ENCODE data around the gene SRRM2.
A peak's percentile ranks its signal among the peaks of the same experiment; 100 is the strongest.

Gene SRRM2

GRCh38 chr16:2798723-2799204, 46.3 kb downstream of the SRRM2 start:
- DNase-seq (ENCODE audit: low read depth) = no peak

- no peak for DNase-seq (ENCODE audit: low read depth)
These were observed 46.9 kb downstream of the SRRM2 start for GRCh38 chr16:2799205-2799858.

GRCh38 chr16:2799859-2800226, 47.4 kb downstream of the SRRM2 start:
- no peak for DNase-seq (ENCODE audit: low read depth)

GRCh38 chr16:2803545-2804195, 51.2 kb downstream of the SRRM2 start:
- DNase-seq (ENCODE audit: low read depth) = no peak

GRCh38 chr16:2804728-2805127, 52.3 kb downstream of the SRRM2 start:
- DNase-seq (ENCODE audit: low read depth) = no peak

GRCh38 chr16:2806286-2806685, 53.8 kb downstream of the SRRM2 start:
- DNase-seq (ENCODE audit: low read depth) = no peak

GRCh38 chr16:2808181-2808580, 55.7 kb downstream of the SRRM2 start:
- no peak for DNase-seq (ENCODE audit: low read depth)

GRCh38 chr16:2809149-2809760, 56.8 kb downstream of the SRRM2 start:
- no peak for DNase-seq (ENCODE audit: low read depth)

GRCh38 chr16:2810651-2811050, 58.2 kb downstream of the SRRM2 start:
- DNase-seq (ENCODE audit: low read depth) = no peak

- no peak for DNase-seq (ENCODE audit: low read depth)
These were observed 59.4 kb downstream of the SRRM2 start for GRCh38 chr16:2811703-2812471.

- no peak for DNase-seq (ENCODE audit: low read depth)
These were observed 61.4 kb downstream of the SRRM2 start for GRCh38 chr16:2813771-2814221.

GRCh38 chr16:2814551-2815298, 62.3 kb downstream of the SRRM2 start:
- DNase-seq (ENCODE audit: low read depth) = no peak

- no peak for DNase-seq (ENCODE audit: low read depth)
These were observed 62.9 kb downstream of the SRRM2 start for GRCh38 chr16:2815299-2815771.

GRCh38 chr16:2816751-2817339, 64.4 kb downstream of the SRRM2 start, which contains the start of gene PRSS21:
PRSS21 (plus strand) TSS chr16:2817237; CDS start chr16:2817269, 32 bp downstream.
- DNase-seq (ENCODE audit: low read depth) = peak; percentile 17

GRCh38 chr16:2817340-2818271, 65.2 kb downstream of the SRRM2 start:
- no peak for DNase-seq (ENCODE audit: low read depth)

- DNase-seq (ENCODE audit: low read depth) = no peak
These were observed 65.9 kb downstream of the SRRM2 start for GRCh38 chr16:2818272-2818876.

- no peak for DNase-seq (ENCODE audit: low read depth)
These were observed 66.9 kb downstream of the SRRM2 start for GRCh38 chr16:2819179-2819938.

GRCh38 chr16:2819939-2820835, 67.7 kb downstream of the SRRM2 start:
- DNase-seq (ENCODE audit: low read depth) = no peak
